Activated naive CD8-positive, alpha-beta T cell treated with anti-CD3 and anti-CD28 coated beads, Interleukin-2, amount 10 ng/mL, durations not matched to agents 7 days and 5 days (primary cell): ENCODE measurements around the gene RGS17. TPM values are rescaled to one million over a fixed set of nuclear protein-coding genes. Genes with fewer than 3 reads are reported as not detected.

Experiments used
- ATAC-seq: fragments of 150-1000 bp; cut with Tn5 transposase; one replicate; pipeline ENCODE4 v1.10.0; 2021; ENCODE audit warnings: low read depth, moderate library complexity
- POLR2A ChIA-PET: fragments of 350-600 bp; sonication (Branson Sonifier 250); formaldehyde crosslinking; loops from one replicate; lab custom pipeline; 2021; ENCODE audit warnings: antibody characterized with exemption; lab: Charles Lee
- DNase-seq: peaks from one replicate; pipeline ENCODE4 v3.0.0; 2021
- H3K27ac Mint-ChIP-seq: one replicate; pipeline ENCODE4 v1.8.0; 2022; ENCODE audit warnings: mild to moderate bottlenecking, mixed read lengths
- H3K27me3 Mint-ChIP-seq: one replicate; pipeline ENCODE4 v1.8.0; 2022; ENCODE audit warnings: mild to moderate bottlenecking, moderate library complexity, mixed read lengths
- H3K36me3 Mint-ChIP-seq: one replicate; pipeline ENCODE4 v1.8.0; 2021; ENCODE audit warnings: mild to moderate bottlenecking, mixed read lengths
- H3K4me1 Mint-ChIP-seq: one replicate; pipeline ENCODE4 v1.8.0; 2021; ENCODE audit warnings: mixed read lengths
- H3K4me3 Mint-ChIP-seq: one replicate; pipeline ENCODE4 v1.8.0; 2022; ENCODE audit warnings: mild to moderate bottlenecking, moderate library complexity, mixed read lengths
- H3K9me3 Mint-ChIP-seq: one replicate; pipeline ENCODE4 v1.8.0; 2021; ENCODE audit warnings: mixed read lengths
- total RNA-seq, 2 experiments: library from RNA; stranded (reverse); gene quantifications; one replicate each; pipeline ENCODE4 v1.2.3, GENCODE V29; 2021

RGS17 gene
- total RNA-seq, 2 experiments from 2014 or later, result not detected

- H3K9me3 Mint-ChIP-seq, result peaks cover 2% of the 10 kb centered on the region
- POLR2A ChIA-PET, result no interaction called here
- H3K36me3 Mint-ChIP-seq, result no peaks in the 10 kb centered on the region
- no peak overlapping the region for H3K27ac Mint-ChIP-seq
- DNase-seq, result no peak
- no peaks in the 10 kb centered on the region for H3K4me1 Mint-ChIP-seq
- H3K4me3 Mint-ChIP-seq, result no peak overlapping the region
- H3K27me3 Mint-ChIP-seq, result no peaks in the 10 kb centered on the region
- no peak for ATAC-seq
Measured at GRCh38 chr6:153108315-153108714, 22.8 kb downstream of the RGS17 start.

- no peak overlapping the region for H3K4me3 Mint-ChIP-seq
Measured at GRCh38 chr6:153106021-153106420, 25.1 kb downstream of the RGS17 start.

DNA sequence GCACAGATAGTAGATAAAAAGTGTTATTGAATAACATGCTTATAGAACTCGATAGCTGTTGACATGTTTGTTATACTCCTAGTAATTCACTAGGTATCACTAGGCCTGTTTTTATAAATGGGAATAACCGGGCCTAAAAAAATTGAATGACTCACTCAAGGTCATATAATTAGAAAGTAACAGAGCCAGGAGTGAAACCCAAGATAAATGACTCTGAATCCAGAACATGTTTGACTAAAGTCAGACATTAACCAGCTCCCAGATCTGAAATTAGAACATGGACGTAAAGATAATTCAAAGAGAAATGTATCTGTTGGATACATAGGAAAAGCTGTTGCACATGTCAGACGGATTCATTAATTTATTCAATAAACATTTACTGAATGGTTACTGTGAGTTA, 26.9 kb downstream of the RGS17 start:
- Mint-ChIP-seq H3K27me3 (peaks cover 2% of the 10 kb centered on the region), H3K4me3 (no peak overlapping the region), H3K4me1 (no peaks in the 10 kb centered on the region), H3K9me3 (no peaks in the 10 kb centered on the region), H3K27ac (no peak overlapping the region), H3K36me3 (no peaks in the 10 kb centered on the region)
- POLR2A ChIA-PET, result no interaction called here
- ATAC-seq (no peak), DNase-seq (no peak)

More at GRCh38 chr6:153106021-153106420, 25.1 kb downstream of the RGS17 start:
- POLR2A ChIA-PET, result no interaction called here
- no peaks in the 10 kb centered on the region for H3K9me3 Mint-ChIP-seq
- DNase-seq (no peak), ATAC-seq (no peak)
- no peaks in the 10 kb centered on the region for H3K4me1 Mint-ChIP-seq
- H3K27me3 Mint-ChIP-seq, result peaks cover 2% of the 10 kb centered on the region
- H3K36me3 Mint-ChIP-seq, result no peaks in the 10 kb centered on the region
- no peak overlapping the region for H3K27ac Mint-ChIP-seq

DNA sequence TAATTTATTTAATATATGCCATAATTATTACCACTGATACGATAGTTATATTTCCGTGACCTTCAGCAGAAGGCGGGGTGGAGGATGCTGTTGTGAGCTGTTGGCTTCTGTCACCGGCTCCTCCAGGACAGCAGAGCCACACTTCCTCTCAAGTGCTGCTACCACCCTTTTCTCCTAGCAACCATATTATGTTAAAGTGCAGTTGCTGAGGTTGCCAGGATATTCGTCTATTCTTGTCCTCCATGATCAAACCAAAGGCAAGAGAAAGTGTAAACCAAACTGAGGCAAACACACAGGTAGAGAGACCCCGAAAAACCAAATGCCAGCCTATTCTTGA, 27.8 kb downstream of the RGS17 start:
- Mint-ChIP-seq H3K27me3 (peaks cover 2% of the 10 kb centered on the region), H3K4me3 (no peak overlapping the region), H3K36me3 (no peaks in the 10 kb centered on the region), H3K4me1 (no peaks in the 10 kb centered on the region), H3K27ac (no peak overlapping the region), H3K9me3 (no peaks in the 10 kb centered on the region)
- POLR2A ChIA-PET, result no interaction called here
- no peak for ATAC-seq
- DNase-seq, result no peak

DNA sequence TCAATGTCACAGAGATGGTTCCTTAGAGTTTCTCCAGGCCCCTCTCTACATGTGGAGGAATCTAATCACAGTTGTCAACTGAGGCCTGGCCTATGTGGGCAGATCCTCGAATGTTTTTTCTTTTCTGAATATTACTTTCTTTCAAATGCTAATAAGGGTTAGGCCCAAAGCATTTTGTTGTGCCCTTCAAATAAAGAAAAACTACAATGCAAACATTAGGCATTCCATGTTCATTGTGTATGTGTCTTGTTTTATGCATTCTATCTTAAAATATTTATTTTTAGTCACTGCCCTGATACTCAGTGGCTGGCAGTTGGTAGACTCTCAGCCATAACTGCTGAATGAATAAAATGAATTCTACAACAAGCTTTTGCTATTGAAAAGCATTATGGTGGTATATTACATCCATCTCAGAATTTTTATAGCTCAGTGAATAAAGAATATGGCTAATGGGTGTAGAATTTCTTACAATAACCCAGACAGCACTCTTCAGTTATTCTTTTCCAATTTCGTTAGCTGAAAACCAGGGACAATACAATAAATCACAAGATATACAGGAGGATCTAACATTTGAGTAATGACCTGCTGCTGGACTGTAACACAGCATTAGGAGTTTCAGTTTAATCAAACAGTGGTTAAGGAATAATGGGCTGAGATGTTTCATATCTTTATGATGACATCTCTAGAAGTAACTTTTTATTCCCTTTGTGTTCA, 28.3 kb downstream of the RGS17 start:
- Mint-ChIP-seq H3K27me3 (peaks cover 2% of the 10 kb centered on the region), H3K9me3 (no peaks in the 10 kb centered on the region), H3K27ac (no peak overlapping the region), H3K4me1 (no peaks in the 10 kb centered on the region), H3K36me3 (no peaks in the 10 kb centered on the region), H3K4me3 (no peak overlapping the region)
- POLR2A ChIA-PET, result no interaction called here
- ATAC-seq (no peak), DNase-seq (no peak)

DNA sequence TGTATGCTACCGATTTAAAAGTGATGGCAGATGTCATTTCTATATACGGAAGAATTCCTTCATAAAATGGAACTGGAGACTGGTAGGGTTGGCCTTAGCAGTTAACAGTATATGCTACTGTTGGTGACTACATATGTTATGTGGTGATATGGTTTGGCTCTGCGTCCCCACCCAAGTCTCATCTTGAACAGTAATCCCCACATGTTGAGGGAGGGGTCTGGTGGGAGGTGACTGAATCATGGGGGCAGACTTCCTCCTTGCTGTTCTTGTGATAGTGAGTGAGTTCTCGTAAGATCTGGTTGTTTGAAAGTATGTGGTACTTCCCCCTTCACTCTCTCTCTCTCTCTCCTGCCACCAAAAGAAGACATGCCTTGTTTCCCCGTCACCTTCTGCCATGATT, 29.6 kb downstream of the RGS17 start:
- Mint-ChIP-seq H3K4me1 (no peaks in the 10 kb centered on the region), H3K27me3 (peaks cover 2% of the 10 kb centered on the region), H3K27ac (no peak overlapping the region), H3K4me3 (no peak overlapping the region), H3K9me3 (no peaks in the 10 kb centered on the region), H3K36me3 (no peaks in the 10 kb centered on the region)
- ATAC-seq, result no peak
- no peak for DNase-seq
- POLR2A ChIA-PET, result no interaction called here

DNA sequence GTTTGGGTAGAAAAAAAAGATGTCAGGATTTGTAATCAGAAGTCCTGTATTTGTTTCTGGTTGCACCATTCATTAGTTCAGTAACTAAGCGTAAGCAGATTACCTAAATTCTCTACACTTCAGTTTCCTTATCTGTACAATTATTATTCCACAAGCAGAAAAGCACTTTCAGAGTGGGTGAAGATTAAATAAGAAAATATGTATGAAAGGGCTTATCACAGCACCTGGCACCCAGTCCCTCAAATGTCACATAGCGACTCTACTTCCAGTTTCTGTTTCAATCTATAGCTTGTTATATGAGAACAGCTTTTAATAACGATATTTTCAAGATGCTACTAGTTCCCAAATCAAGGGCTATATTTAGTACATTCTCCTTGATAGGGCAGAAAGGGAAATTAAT, 31.4 kb downstream of the RGS17 start:
- no peak for ATAC-seq
- Mint-ChIP-seq H3K36me3 (no peaks in the 10 kb centered on the region), H3K27ac (no peak overlapping the region), H3K4me3 (no peak overlapping the region), H3K4me1 (no peaks in the 10 kb centered on the region), H3K27me3 (peaks cover 2% of the 10 kb centered on the region), H3K9me3 (no peaks in the 10 kb centered on the region)
- POLR2A ChIA-PET, result no interaction called here
- DNase-seq, result no peak

- H3K27ac Mint-ChIP-seq, result no peak overlapping the region
- no peaks in the 10 kb centered on the region for H3K36me3 Mint-ChIP-seq
- no peak for DNase-seq
- no peaks in the 10 kb centered on the region for H3K4me1 Mint-ChIP-seq
- no peaks in the 10 kb centered on the region for H3K9me3 Mint-ChIP-seq
- no peak for ATAC-seq
- POLR2A ChIA-PET, result no interaction called here
- peaks cover 2% of the 10 kb centered on the region for H3K27me3 Mint-ChIP-seq
- H3K4me3 Mint-ChIP-seq, result no peak overlapping the region
Measured at GRCh38 chr6:153096792-153097191, 34.3 kb downstream of the RGS17 start.

DNA sequence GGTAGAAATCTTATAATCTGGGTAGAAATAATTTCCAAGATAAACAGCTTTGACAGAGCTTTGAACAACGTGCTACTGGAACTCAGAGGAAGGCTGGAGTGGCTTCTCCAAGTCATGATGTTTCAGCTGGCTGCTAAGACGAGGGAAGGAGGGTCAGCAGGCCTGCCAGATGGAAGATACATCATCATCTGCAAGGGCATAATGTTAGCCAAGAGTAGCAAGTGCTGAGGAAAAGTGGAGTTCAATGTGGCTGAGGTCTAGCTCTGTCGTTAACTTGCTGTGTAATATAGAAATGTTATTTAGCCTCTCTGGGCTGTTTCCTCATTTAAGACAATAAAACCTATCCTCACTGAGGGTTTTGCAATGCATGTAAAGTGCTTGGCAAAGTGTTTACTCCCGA, 35.1 kb downstream of the RGS17 start:
- DNase-seq (no peak), ATAC-seq (no peak)
- Mint-ChIP-seq H3K27ac (no peak overlapping the region), H3K36me3 (no peaks in the 10 kb centered on the region), H3K27me3 (no peaks in the 10 kb centered on the region), H3K9me3 (no peaks in the 10 kb centered on the region), H3K4me1 (no peaks in the 10 kb centered on the region), H3K4me3 (no peak overlapping the region)
- POLR2A ChIA-PET, result no interaction called here

GRCh38 chr6:153092082-153093013, 38.7 kb downstream of the RGS17 start:
- Mint-ChIP-seq H3K9me3 (no peaks in the 10 kb centered on the region), H3K4me1 (no peaks in the 10 kb centered on the region), H3K4me3 (no peak overlapping the region), H3K27ac (no peak overlapping the region), H3K36me3 (no peaks in the 10 kb centered on the region), H3K27me3 (no peaks in the 10 kb centered on the region)
- POLR2A ChIA-PET, result no interaction called here
- DNase-seq (no peak), ATAC-seq (no peak)

DNA sequence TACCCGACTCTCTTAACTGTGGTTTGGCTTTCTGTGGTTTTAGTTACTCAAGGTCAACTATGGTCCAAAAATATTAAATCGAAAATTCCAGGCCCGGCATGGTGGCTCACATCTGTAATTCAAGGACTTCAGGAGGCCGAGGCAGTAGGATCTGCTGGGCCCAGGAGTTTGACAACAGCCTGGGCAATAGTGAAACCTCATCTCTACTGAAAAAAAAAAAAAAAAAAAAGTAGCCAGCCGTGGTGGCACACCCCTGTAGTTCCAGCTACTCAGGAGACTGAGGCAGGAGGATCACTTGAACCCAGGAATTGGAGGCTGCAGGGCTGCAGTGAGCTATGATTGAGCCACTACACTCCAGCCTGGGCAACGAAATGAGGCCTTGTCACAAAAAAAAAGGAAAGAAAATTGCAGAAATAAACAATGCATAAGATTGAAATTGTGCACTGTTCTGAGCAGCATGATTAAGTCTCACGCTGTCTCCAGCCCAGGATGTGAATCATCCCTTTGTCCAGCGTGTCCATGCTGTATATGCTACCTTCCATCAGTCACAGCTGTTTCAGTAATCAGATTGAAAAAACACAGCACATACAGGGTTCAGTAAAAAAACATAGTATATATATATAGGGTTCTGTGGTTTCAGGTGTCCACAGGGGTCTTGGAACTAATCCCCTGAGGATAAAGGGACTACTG, 40.7 kb downstream of the RGS17 start:
- no peak for DNase-seq
- ATAC-seq, result no peak
- no peaks in the 10 kb centered on the region for H3K27me3 Mint-ChIP-seq
- H3K27ac Mint-ChIP-seq, result no peak overlapping the region
- no peaks in the 10 kb centered on the region for H3K9me3 Mint-ChIP-seq
- H3K4me3 Mint-ChIP-seq, result no peak overlapping the region
- H3K36me3 Mint-ChIP-seq, result no peaks in the 10 kb centered on the region
- H3K4me1 Mint-ChIP-seq, result no peaks in the 10 kb centered on the region
- POLR2A ChIA-PET, result no interaction called here

- no peak for ATAC-seq
- no peak overlapping the region for H3K27ac Mint-ChIP-seq
Measured at GRCh38 chr6:153088796-153089195, 42.3 kb downstream of the RGS17 start.

DNA sequence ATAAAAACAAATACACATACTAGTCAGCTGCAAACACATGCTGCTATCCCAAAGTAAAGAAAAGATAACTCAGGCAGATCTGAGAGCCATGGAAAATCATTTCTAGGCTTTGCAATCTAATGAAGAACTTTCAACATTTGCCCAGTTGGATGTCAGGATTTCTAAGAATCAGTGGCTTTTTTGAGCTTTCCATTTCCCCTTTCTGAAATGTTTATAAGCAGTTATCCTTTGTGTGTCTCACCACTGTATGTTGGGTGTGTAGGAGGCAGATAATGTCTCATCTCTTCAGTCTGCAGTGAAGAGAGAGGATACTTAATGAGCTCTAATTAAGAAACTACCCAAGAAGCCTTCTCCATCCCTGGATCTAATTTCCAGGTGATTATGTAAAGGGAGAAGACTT, 43.6 kb downstream of the RGS17 start:
- no peaks in the 10 kb centered on the region for H3K4me1 Mint-ChIP-seq
- no peaks in the 10 kb centered on the region for H3K9me3 Mint-ChIP-seq
- DNase-seq (no peak), ATAC-seq (no peak)
- H3K36me3 Mint-ChIP-seq, result no peaks in the 10 kb centered on the region
- H3K27me3 Mint-ChIP-seq, result no peaks in the 10 kb centered on the region
- H3K4me3 Mint-ChIP-seq, result no peak overlapping the region
- H3K27ac Mint-ChIP-seq, result no peak overlapping the region
- POLR2A ChIA-PET, result no interaction called here

More at GRCh38 chr6:153088796-153089195, 42.3 kb downstream of the RGS17 start:
- H3K4me1 Mint-ChIP-seq, result no peaks in the 10 kb centered on the region
- H3K36me3 Mint-ChIP-seq, result no peaks in the 10 kb centered on the region
- H3K4me3 Mint-ChIP-seq, result no peak overlapping the region
- DNase-seq, result no peak
- H3K9me3 Mint-ChIP-seq, result no peaks in the 10 kb centered on the region
- H3K27me3 Mint-ChIP-seq, result no peaks in the 10 kb centered on the region
- POLR2A ChIA-PET, result no interaction called here
